Suprapubic skin (tissue), 4 donors: ENCODE measurements around the gene RIPOR3. TPM values are rescaled to one million over a fixed set of nuclear protein-coding genes. Genes with fewer than 3 reads are reported as not detected.
"Not testable (repeated sequence)": the region's sequence is repeated elsewhere in the genome, so short reads cannot be mapped to it uniquely, and the experiment has no call there.

ENCODE experiments used
- DNase-seq, 2 donors: peaks; one replicate each; pipeline ENCODE4 v3.0.0-alpha.2; 2019; ENCODE audit warnings: low spot score in 2 of 2
- H3K27ac ChIP-seq: fragments of 200-600 bp; sonication (generic); one replicate; pipeline ENCODE4 v1.5.1; 2019
- H3K27me3 ChIP-seq: fragments of 200-600 bp; sonication (generic); one replicate; pipeline ENCODE4 v1.5.1; 2019
- H3K36me3 ChIP-seq: fragments of 200-600 bp; sonication (generic); one replicate; pipeline ENCODE4 v1.5.1; 2019
- H3K4me1 ChIP-seq: fragments of 200-600 bp; sonication (generic); one replicate; pipeline ENCODE4 v1.5.1; 2019
- H3K4me3 ChIP-seq: fragments of 200-600 bp; sonication (generic); one replicate; pipeline ENCODE4 v1.5.1; 2019; ENCODE audit warnings: mild to moderate bottlenecking
- H3K9me3 ChIP-seq: fragments of 200-600 bp; sonication (generic); one replicate; pipeline ENCODE4 v1.5.1; 2019
- EP300 ChIP-seq: sonication (generic); formaldehyde crosslinking; IDR thresholded peaks from one replicate; pipeline ENCODE4 v1.6.1; 2017; ENCODE audit warnings: antibody characterized with exemption
- POLR2A ChIP-seq, 2 donors: fragments of 450-650 bp; IDR thresholded peaks; one replicate each; pipeline ENCODE4 v1.6.1; 2017; ENCODE audit warnings: antibody characterized with exemption in 2 of 2, mild to moderate bottlenecking in 2 of 2, moderate library complexity in 2 of 2
- POLR2AphosphoS5 ChIP-seq, 3 donors: sonication (generic); formaldehyde crosslinking; IDR thresholded peaks; one replicate each; pipeline ENCODE4 v1.6.1; 2017; ENCODE audit warnings: antibody characterized with exemption in 3 of 3
- WGBS: methylation state at CpG from one replicate; pipeline ENCODE4 v1.1.5; 2018; 5-methylcytosine and 5-hydroxymethylcytosine counted together
- total RNA-seq, 4 donors: library from RNA; depleted of rRNA; stranded (reverse); fragments of >200 nt; gene quantifications; one replicate each; pipeline ENCODE4 v1.1.0, GENCODE V29; 2016
- TF ChIP-seq, protein P1 (sequence below), 2 donors: fragments of 200-600 bp in 1 of 2; fragments of 450-650 bp in 1 of 2; sonication (generic) in 1 of 2; IDR thresholded peaks; one replicate each; pipeline ENCODE4 v1.5.1; 2016 to 2019; ENCODE audit warnings: antibody characterized with exemption in 2 of 2, mild to moderate bottlenecking in 1 of 2, moderate library complexity in 1 of 2

The RIPOR3 gene
- total RNA-seq, 4 donors from 2014 or later = 3.3 to 10.1 (median 5.3) TPM

DNA sequence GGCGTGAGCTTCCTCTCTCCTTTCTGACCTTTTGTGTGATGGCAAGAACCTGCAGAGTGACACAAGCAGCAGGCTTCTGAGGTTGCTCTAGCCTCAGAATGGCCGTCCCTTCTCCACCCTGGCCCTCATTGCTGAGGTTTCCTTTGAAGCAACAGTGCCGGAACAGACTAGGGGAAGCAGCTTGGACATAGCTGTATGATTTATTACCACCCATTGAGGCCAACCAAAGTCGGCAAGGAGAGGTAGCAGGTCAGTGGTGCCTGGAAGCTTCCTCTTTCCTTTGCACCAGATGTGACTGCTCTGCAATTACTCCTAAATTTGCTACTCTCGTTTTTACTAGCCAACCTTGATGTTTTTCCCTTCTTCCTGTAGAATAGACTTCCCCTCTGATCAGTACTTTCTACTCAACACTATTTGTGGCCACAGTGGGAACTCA is 149.7 kb downstream of the RIPOR3 start:
- peaks cover 26% of the 10 kb centered on the region for H3K4me1 ChIP-seq
- DNase-seq = no peak
- TF ChIP-seq POLR2A (IDR thresholded peaks at IDR 0.05) (no peak), EP300 (no peak), POLR2AphosphoS5 (IDR thresholded peaks at IDR 0.05) (no peak)
- TF ChIP-seq, protein P1, sequence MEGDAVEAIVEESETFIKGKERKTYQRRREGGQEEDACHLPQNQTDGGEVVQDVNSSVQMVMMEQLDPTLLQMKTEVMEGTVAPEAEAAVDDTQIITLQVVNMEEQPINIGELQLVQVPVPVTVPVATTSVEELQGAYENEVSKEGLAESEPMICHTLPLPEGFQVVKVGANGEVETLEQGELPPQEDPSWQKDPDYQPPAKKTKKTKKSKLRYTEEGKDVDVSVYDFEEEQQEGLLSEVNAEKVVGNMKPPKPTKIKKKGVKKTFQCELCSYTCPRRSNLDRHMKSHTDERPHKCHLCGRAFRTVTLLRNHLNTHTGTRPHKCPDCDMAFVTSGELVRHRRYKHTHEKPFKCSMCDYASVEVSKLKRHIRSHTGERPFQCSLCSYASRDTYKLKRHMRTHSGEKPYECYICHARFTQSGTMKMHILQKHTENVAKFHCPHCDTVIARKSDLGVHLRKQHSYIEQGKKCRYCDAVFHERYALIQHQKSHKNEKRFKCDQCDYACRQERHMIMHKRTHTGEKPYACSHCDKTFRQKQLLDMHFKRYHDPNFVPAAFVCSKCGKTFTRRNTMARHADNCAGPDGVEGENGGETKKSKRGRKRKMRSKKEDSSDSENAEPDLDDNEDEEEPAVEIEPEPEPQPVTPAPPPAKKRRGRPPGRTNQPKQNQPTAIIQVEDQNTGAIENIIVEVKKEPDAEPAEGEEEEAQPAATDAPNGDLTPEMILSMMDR (IDR thresholded peaks at IDR 0.05) = no peak
- no peaks in the 10 kb centered on the region for H3K27me3 ChIP-seq
- no peaks in the 10 kb centered on the region for H3K9me3 ChIP-seq
- H3K36me3 ChIP-seq = no peaks in the 10 kb centered on the region
- no peak overlapping the region for H3K27ac ChIP-seq
- WGBS = 81% methylated on average over 5 of the region's 5 CpGs
- H3K4me3 ChIP-seq = no peak overlapping the region

DNA sequence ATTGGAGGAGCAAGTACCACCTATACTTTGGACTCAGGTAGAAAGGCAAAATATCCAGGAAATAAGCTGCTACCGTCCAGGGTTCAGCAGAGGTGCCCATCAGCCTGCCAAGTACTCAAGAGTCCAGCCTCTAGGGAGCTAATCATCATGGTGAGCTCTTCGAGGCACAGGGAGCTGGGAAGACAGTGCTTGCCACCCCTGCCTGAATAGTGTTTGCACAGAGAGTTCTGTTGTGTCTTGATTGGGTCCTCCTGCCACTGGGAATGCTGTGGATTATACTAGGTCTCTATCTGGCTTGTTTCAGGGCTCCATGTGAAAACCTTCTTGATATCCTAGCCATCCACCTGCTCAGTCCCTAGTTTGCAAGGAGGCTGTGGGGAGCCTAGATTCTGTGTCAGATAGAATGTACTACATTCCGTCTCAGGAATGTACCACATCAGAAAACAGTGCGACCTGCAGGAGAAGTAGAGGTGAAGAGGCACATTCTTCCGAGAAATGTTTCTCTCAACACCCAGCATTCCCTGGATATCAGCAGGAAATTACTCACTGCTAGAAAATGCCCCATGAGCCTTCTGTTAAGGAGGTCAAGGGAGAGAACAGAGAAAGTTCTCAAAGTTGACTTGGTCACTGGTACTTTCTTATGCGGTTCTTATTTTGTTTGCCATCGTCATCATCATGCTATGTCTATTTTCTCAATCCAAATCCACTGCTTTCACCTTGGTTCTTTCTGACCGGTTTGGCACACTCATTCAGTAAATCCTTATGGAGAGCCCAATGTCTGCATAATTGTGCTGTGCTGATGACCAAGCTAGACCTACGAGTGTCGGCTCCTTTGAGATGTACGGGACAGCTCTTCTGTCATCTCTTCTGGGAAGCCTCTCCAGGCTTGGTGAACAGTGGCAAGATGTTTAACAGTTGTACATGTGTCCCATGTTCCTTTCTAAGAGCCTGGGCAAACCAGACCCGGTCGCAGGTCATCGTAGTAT is 150.4 kb downstream of the RIPOR3 start:
- Histone ChIP-seq H3K36me3 (no peaks in the 10 kb centered on the region), H3K4me3 (no peak overlapping the region), H3K27me3 (no peaks in the 10 kb centered on the region), H3K9me3 (no peaks in the 10 kb centered on the region), H3K4me1 (peaks cover 30% of the 10 kb centered on the region), H3K27ac (no peak overlapping the region)
- DNase-seq = no peak
- TF ChIP-seq POLR2A (IDR thresholded peaks at IDR 0.05) (no peak), POLR2AphosphoS5 (IDR thresholded peaks at IDR 0.05) (no peak), EP300 (peak; percentile 10)
- TF ChIP-seq, protein P1 (IDR thresholded peaks at IDR 0.05) = no peak
- 82% methylated on average over 13 of the region's 14 CpGs for WGBS

DNA sequence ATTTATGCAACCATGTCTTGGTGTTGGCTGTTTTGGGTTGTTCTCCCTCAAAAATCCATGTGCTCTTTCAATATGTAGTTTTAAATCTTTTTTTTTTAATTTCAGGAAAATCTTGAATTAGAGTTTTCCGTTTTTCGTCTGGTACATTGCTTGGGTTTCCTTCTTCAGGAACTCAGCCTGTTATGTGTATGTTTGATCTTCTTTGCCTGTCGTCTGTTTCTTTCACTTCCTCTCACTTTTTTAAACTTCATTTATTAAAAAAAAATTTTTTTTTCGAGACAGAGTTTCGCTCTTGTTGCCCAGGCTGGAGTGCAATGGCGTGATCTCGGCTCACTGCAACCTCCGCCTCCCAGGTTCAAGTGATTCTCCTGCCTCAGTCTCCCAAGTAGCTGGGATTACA is 151.5 kb downstream of the RIPOR3 start:
- not testable (repeated sequence) for H3K36me3 ChIP-seq, H3K27ac ChIP-seq, H3K9me3 ChIP-seq, H3K4me3 ChIP-seq, H3K27me3 ChIP-seq, DNase-seq
- WGBS = 97% methylated on average over 8 of the region's 8 CpGs
- H3K4me1 ChIP-seq = peaks cover 37% of the 10 kb centered on the region

DNA sequence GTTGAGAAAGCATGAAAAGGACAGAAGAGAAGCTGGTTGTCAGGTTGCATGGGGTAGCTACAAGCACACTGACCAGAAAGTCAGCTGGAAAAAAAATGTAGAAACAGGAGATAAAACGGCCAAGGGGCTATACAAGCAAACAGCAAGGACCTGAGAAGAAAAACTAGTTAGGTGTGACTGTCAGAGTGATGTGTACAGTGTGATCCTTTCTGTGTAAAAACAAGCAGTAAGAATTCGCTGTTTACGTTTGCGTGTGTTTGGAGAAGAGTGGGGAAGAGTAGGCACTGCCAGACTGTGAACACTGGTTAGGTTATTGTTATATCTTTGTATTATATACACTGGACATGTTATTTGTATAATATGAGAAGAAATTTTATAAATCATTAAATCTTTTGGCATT is 153.1 kb downstream of the RIPOR3 start:
- H3K4me1 ChIP-seq = peaks cover 50% of the 10 kb centered on the region
- no peak for DNase-seq

DNA sequence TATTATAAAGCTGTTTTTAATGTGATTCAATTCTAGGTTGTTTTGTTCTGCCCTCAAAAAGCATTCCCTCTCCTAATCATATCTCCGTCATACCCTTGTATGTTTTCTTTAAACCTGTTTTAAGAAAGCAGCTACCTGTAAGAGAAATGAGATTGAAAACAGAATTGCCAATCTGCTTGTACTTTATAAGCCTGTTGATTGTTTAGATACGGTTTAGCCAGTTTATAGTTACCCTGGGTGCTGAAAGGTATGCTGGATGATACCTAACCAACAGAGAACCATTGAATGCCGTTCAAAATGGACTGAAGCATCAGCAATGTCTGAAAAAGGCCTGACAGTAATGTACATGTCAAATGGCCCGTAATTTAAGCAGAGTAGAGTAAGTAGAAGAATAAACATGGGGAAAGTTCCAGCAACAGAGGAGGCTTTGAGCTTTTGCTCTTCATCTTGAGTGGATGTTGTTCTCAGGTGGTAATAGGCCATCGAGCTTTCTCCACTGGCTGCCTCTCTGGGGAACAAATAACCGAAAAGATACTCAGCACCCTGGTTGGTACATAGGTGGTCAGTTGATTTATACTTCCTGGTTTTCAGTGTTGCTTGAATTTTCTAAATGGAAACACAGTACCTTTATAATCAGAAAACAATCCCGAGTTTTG is 153.7 kb downstream of the RIPOR3 start:
- WGBS = 81% methylated on average over 7 of the region's 7 CpGs
- no peak for DNase-seq
- Histone ChIP-seq H3K36me3 (no peaks in the 10 kb centered on the region), H3K9me3 (no peaks in the 10 kb centered on the region), H3K4me3 (no peak overlapping the region), H3K27me3 (no peaks in the 10 kb centered on the region), H3K27ac (no peak overlapping the region), H3K4me1 (peaks cover 48% of the 10 kb centered on the region)
- TF ChIP-seq, protein P1 (IDR thresholded peaks at IDR 0.05) = no peak

More for the DNA sequence above, 153.1 kb downstream of the RIPOR3 start:
- Histone ChIP-seq H3K4me3 (no peak overlapping the region), H3K27me3 (no peaks in the 10 kb centered on the region), H3K9me3 (no peaks in the 10 kb centered on the region), H3K36me3 (no peaks in the 10 kb centered on the region), H3K27ac (no peak overlapping the region)
- 71% methylated on average over 4 of the region's 4 CpGs for WGBS
- TF ChIP-seq POLR2A (IDR thresholded peaks at IDR 0.05) = no peak
- TF ChIP-seq EP300 = no peak
- TF ChIP-seq POLR2AphosphoS5 (IDR thresholded peaks at IDR 0.05) = no peak
- TF ChIP-seq, protein P1 (IDR thresholded peaks at IDR 0.05) = no peak
